GM15510 (cell line): ENCODE measurements around the gene SCN2B.

ENCODE experiments used
- POLR2A ChIP-seq: IDR thresholded peaks from 3 replicates; pipeline ENCODE4 v1.6.1; 2011; ENCODE audit warnings: borderline replicate concordance; ENCODE audit not compliant: insufficient read length; ENCODE audit errors: extremely low read depth

Gene SCN2B

GRCh38 chr11:118213201-118213600 is 36.8 kb upstream of the SCN2B start:
- no peak for TF ChIP-seq POLR2A

GRCh38 chr11:118212781-118213191 is 36.3 kb upstream of the SCN2B start:
- no peak for TF ChIP-seq POLR2A

- no peak for TF ChIP-seq POLR2A
Measured at GRCh38 chr11:118212131-118212725, 35.8 kb upstream of the SCN2B start.

GRCh38 chr11:118211006-118211405 is 34.6 kb upstream of the SCN2B start:
- TF ChIP-seq POLR2A = no peak

GRCh38 chr11:118210323-118210722 is 33.9 kb upstream of the SCN2B start:
- no peak for TF ChIP-seq POLR2A

GRCh38 chr11:118209033-118209432 is 32.6 kb upstream of the SCN2B start:
- no peak for TF ChIP-seq POLR2A

GRCh38 chr11:118207079-118207478 is 30.6 kb upstream of the SCN2B start:
- no peak for TF ChIP-seq POLR2A

GRCh38 chr11:118206391-118207031 is 30.1 kb upstream of the SCN2B start:
- TF ChIP-seq POLR2A = no peak

GRCh38 chr11:118205606-118206378 is 29.4 kb upstream of the SCN2B start:
- no peak for TF ChIP-seq POLR2A

GRCh38 chr11:118202599-118203422 is 26.4 kb upstream of the SCN2B start:
- TF ChIP-seq POLR2A = no peak

GRCh38 chr11:118201966-118202365 is 25.5 kb upstream of the SCN2B start:
- no peak for TF ChIP-seq POLR2A

GRCh38 chr11:118200901-118201680 is 24.7 kb upstream of the SCN2B start:
- TF ChIP-seq POLR2A = no peak

GRCh38 chr11:118200497-118200896 is 24.1 kb upstream of the SCN2B start:
- TF ChIP-seq POLR2A = no peak

- no peak for TF ChIP-seq POLR2A
Measured at GRCh38 chr11:118199135-118199534, 22.7 kb upstream of the SCN2B start.
